Measurements from ENCODE around the gene SERPINB6.
A peak's percentile ranks its signal among the peaks of the same experiment; 100 is the strongest.
"Not testable (repeated sequence)": the region's sequence is repeated elsewhere in the genome, so short reads cannot be mapped to it uniquely, and the experiment has no call there.

Gene SERPINB6

GRCh38 chr6:2938004-2938631 is 33.2 kb downstream of the SERPINB6 start:
- no peak for DNase-seq (ENCODE audit: low spot score)

GRCh38 chr6:2937627-2938003 is 33.8 kb downstream of the SERPINB6 start:
- DNase-seq (ENCODE audit: low spot score): no peak

- DNase-seq (ENCODE audit: low spot score): no peak
Measured at GRCh38 chr6:2935566-2936291, 35.6 kb downstream of the SERPINB6 start.

GRCh38 chr6:2934057-2934456 is 37.3 kb downstream of the SERPINB6 start:
- no peak for DNase-seq (ENCODE audit: low spot score)

GRCh38 chr6:2932911-2933310 is 38.5 kb downstream of the SERPINB6 start:
- DNase-seq (ENCODE audit: low spot score): not testable (repeated sequence)

GRCh38 chr6:2931970-2932748 is 39.2 kb downstream of the SERPINB6 start:
- peak; percentile 74 for DNase-seq (ENCODE audit: low spot score)

GRCh38 chr6:2931055-2931454 is 40.3 kb downstream of the SERPINB6 start:
- no peak for DNase-seq (ENCODE audit: low spot score)

GRCh38 chr6:2927931-2928330 is 43.4 kb downstream of the SERPINB6 start:
- DNase-seq (ENCODE audit: low spot score): not testable (repeated sequence)

GRCh38 chr6:2925842-2926747 is 45.3 kb downstream of the SERPINB6 start:
- not testable (repeated sequence) for DNase-seq (ENCODE audit: low spot score)

- no peak for DNase-seq (ENCODE audit: low spot score)
Measured at GRCh38 chr6:2921520-2922115, 49.7 kb downstream of the SERPINB6 start.

- DNase-seq (ENCODE audit: low spot score): no peak
Measured at GRCh38 chr6:2920671-2921112, 50.7 kb downstream of the SERPINB6 start.

GRCh38 chr6:2919886-2920285 is 51.5 kb downstream of the SERPINB6 start:
- no peak for DNase-seq (ENCODE audit: low spot score)

GRCh38 chr6:2919401-2919800 is 52.0 kb downstream of the SERPINB6 start:
- no peak for DNase-seq (ENCODE audit: low spot score)

- no peak for DNase-seq (ENCODE audit: low spot score)
Measured at GRCh38 chr6:2918936-2919335, 52.4 kb downstream of the SERPINB6 start.

GRCh38 chr6:2917801-2918445 is 53.4 kb downstream of the SERPINB6 start:
- no peak for DNase-seq (ENCODE audit: low spot score)

GRCh38 chr6:2917065-2917464 is 54.3 kb downstream of the SERPINB6 start:
- DNase-seq (ENCODE audit: low spot score): no peak

GRCh38 chr6:2916158-2916925 is 55.0 kb downstream of the SERPINB6 start:
- no peak for DNase-seq (ENCODE audit: low spot score)

- DNase-seq (ENCODE audit: low spot score): no peak
Measured at GRCh38 chr6:2915150-2915549, 56.2 kb downstream of the SERPINB6 start.

GRCh38 chr6:2914318-2914660 is 57.1 kb downstream of the SERPINB6 start:
- DNase-seq (ENCODE audit: low spot score): peak; percentile 22

- no peak for DNase-seq (ENCODE audit: low spot score)
Measured at GRCh38 chr6:2913621-2914317, 57.6 kb downstream of the SERPINB6 start.

All from SW480 (cell line).